MCF 10A (cell line): ENCODE measurements around the gene IGFLR1. TPM values are rescaled to one million over a fixed set of nuclear protein-coding genes. Genes with fewer than 3 reads are reported as not detected.
A peak's percentile ranks its signal among the peaks of the same experiment; 100 is the strongest.

Experiments
- BruUV-seq: library from RNA; stranded (reverse); fragments of 400-500 nt; replicated peaks from 2 replicates; lab custom pipeline; 2021; lab: Mats Ljungman, UMichigan
- CTCF ChIA-PET: fragments of 300-600 bp; sonication (Branson Sonifier 250); formaldehyde crosslinking; extraction: SDS; loops from one replicate; lab custom pipeline; 2021; ENCODE audit warnings: antibody characterized with exemption, inconsistent platforms; lab: Yijun Ruan, JAX
- POLR2A ChIA-PET: fragments of 300-600, 350-650 bp; sonication (Branson Sonifier 250); formaldehyde crosslinking; extraction: SDS; loops from one replicate; lab custom pipeline; 2020; ENCODE audit warnings: antibody characterized with exemption, inconsistent platforms; lab: Yijun Ruan, JAX
- DNase-seq: peaks from one replicate; pipeline ENCODE4 v3.0.0-alpha.2; 2018; ENCODE audit not compliant: unreplicated experiment
- H3K27ac Mint-ChIP-seq: one replicate; pipeline ENCODE4 v1.8.0; 2022; ENCODE audit warnings: mild to moderate bottlenecking, low read depth, mixed read lengths; ENCODE audit not compliant: unreplicated experiment
- H3K27me3 Mint-ChIP-seq: one replicate; pipeline ENCODE4 v1.8.0; 2022; ENCODE audit warnings: mixed read lengths; ENCODE audit not compliant: insufficient read depth, unreplicated experiment
- H3K36me3 Mint-ChIP-seq: one replicate; pipeline ENCODE4 v1.8.0; 2022; ENCODE audit warnings: mild to moderate bottlenecking, moderate library complexity, mixed read lengths; ENCODE audit not compliant: insufficient read depth, unreplicated experiment
- H3K4me1 Mint-ChIP-seq: one replicate; pipeline ENCODE4 v1.8.0; 2022; ENCODE audit warnings: mixed read lengths; ENCODE audit not compliant: insufficient read depth, unreplicated experiment
- H3K4me3 Mint-ChIP-seq: one replicate; pipeline ENCODE4 v1.8.0; 2022; ENCODE audit warnings: mild to moderate bottlenecking, moderate library complexity, mixed read lengths; ENCODE audit not compliant: unreplicated experiment
- H3K9me3 Mint-ChIP-seq: one replicate; pipeline ENCODE4 v1.8.0; 2022; ENCODE audit warnings: mixed read lengths; ENCODE audit not compliant: unreplicated experiment
- CTCF ChIP-seq: fragments of 200-600 bp; IDR thresholded peaks from one replicate; pipeline ENCODE4 v1.8.0; 2022; ENCODE audit warnings: antibody characterized with exemption, mild to moderate bottlenecking; ENCODE audit not compliant: unreplicated experiment
- intact Hi-C: fragments of 100-400 bp; cut with micrococcal nuclease; formaldehyde crosslinking; loops from 2 replicates; pipeline ENCODE4 v1.14.1; 2022
- total RNA-seq: library from RNA; stranded (reverse); gene quantifications from 2 replicates; pipeline ENCODE4 v1.2.3, GENCODE V29; 2022

Gene IGFLR1
- total RNA-seq, 1 experiment from 2014 or later, result 4.2 TPM

- H3K9me3 Mint-ChIP-seq, result no peaks in the 10 kb centered on the region
- intact Hi-C loops, result no loop called here
- peaks cover 14% of the 10 kb centered on the region for H3K36me3 Mint-ChIP-seq
- ChIA-PET CTCF (interaction anchor here (0.5 to 0.8 kb wide), 4 partner anchors 9 to 249 kb away, joined by 3 to 4 read pairs (median 3); no protein-coding TSS in a partner anchor), POLR2A (interaction anchor here (0.9 kb wide), 1 partner anchor 12 kb away, joined by 3 read pairs; no protein-coding TSS in a partner anchor)
- no peak for TF ChIP-seq CTCF
- H3K27me3 Mint-ChIP-seq, result no peaks in the 10 kb centered on the region
- no peak for DNase-seq
- no peak overlapping the region for H3K27ac Mint-ChIP-seq
- BruUV-seq, result no TSS peak
- H3K4me1 Mint-ChIP-seq, result peaks cover 12% of the 10 kb centered on the region
- H3K4me3 Mint-ChIP-seq, result no peak overlapping the region
Observed at GRCh38 chr19:35751839-35752745, 9.8 kb upstream of the IGFLR1 start.

- CTCF ChIA-PET, result no interaction called here
- Mint-ChIP-seq H3K36me3 (peaks cover 22% of the 10 kb centered on the region), H3K4me1 (peaks cover 21% of the 10 kb centered on the region), H3K4me3 (peak overlapping the region; percentile 94), H3K27me3 (no peaks in the 10 kb centered on the region), H3K27ac (peak overlapping the region; percentile 2), H3K9me3 (no peaks in the 10 kb centered on the region)
- no TSS peak for BruUV-seq
- DNase-seq, result no peak
- intact Hi-C loops, result no loop called here
- POLR2A ChIA-PET, result interaction anchor here (2.1 kb wide), 1 partner anchor 10 kb away, joined by 9 read pairs; no protein-coding TSS in a partner anchor
- TF ChIP-seq CTCF, result no peak
Observed at GRCh38 chr19:35750167-35750566, 7.9 kb upstream of the IGFLR1 start.

GRCh38 chr19:35748106-35749020 lies 6.1 kb upstream of the IGFLR1 start, which contains the start of gene LIN37:
TSS of gene LIN37 (plus strand) at chr19:35748576. CDS start at chr19:35748725, 149 bp downstream.
- ChIA-PET POLR2A (interaction anchor here (0.6 to 2.1 kb wide), 15 partner anchors 8 to 230 kb away, joined by 3 to 12 read pairs (median 4); partner anchors contain the start of gene PROSER3), CTCF (interaction anchor here (0.6 to 1.4 kb wide), 5 partner anchors 12 to 191 kb away, joined by 3 to 5 read pairs (median 5); no protein-coding TSS in a partner anchor)
- H3K36me3 Mint-ChIP-seq, result peaks cover 25% of the 10 kb centered on the region
- peak; percentile 100 for DNase-seq
- BruUV-seq, result TSS peak; percentile 46
- peak within 1 kb of the TSS; percentile 94 for H3K4me3 Mint-ChIP-seq
- H3K4me1 Mint-ChIP-seq, result peaks cover 27% of the 10 kb centered on the region
- intact Hi-C loops, result loop anchor here (1.0 kb wide), 2 partner anchors 9 to 183 kb away; partner anchors contain the start of gene HSPB6
- H3K9me3 Mint-ChIP-seq, result no peaks in the 10 kb centered on the region
- peak within 1 kb of the TSS; percentile 87 for H3K27ac Mint-ChIP-seq
- TF ChIP-seq CTCF, result no peak
- no peaks in the 10 kb centered on the region for H3K27me3 Mint-ChIP-seq
